Suprapubic skin (tissue), 3 donors: ENCODE data around the gene CDK15.

Experiments used
- CTCF ChIP-seq, 2 donors: fragments of 200-600 bp in 1 of 2; fragments of 450-650 bp in 1 of 2; sonication (generic) in 1 of 2; IDR thresholded peaks; one replicate each; pipeline ENCODE4 v1.5.1; 2016 to 2019; ENCODE audit warnings: antibody characterized with exemption in 2 of 2, mild to moderate bottlenecking in 1 of 2, moderate library complexity in 1 of 2
- POLR2AphosphoS5 ChIP-seq, 3 donors: sonication (generic); formaldehyde crosslinking; IDR thresholded peaks; one replicate each; pipeline ENCODE4 v1.6.1; 2017; ENCODE audit warnings: antibody characterized with exemption in 3 of 3

- no peak for TF ChIP-seq CTCF (IDR thresholded peaks at IDR 0.05)
- TF ChIP-seq POLR2AphosphoS5 (IDR thresholded peaks at IDR 0.05) = no peak
Observed at GRCh38 chr2:201919308-201919634, 112.9 kb downstream of the CDK15 start.
